DOHH2 (cell line): ENCODE data around the gene GAS7.

ENCODE experiments used
- H3F3A ChIP-seq: fragments of 200-600 bp; sonication (generic), shearing (Covaris generic); 2 replicates; pipeline ENCODE4 v1.6.0; 2016; ENCODE audit warnings: antibody characterized with exemption, mild to moderate bottlenecking; ENCODE audit not compliant: control insufficient read depth, insufficient read depth
- H3K27ac ChIP-seq: fragments of 200-600 bp; sonication (generic); 2 replicates; pipeline ENCODE4 v1.5.1; 2014; ENCODE audit warnings: low read depth, mild to moderate bottlenecking, low read length, moderate library complexity
- H3K27me3 ChIP-seq: fragments of 200-600 bp; sonication (generic); 2 replicates; pipeline ENCODE4 v1.6.1; 2014; ENCODE audit warnings: mild to moderate bottlenecking, low read length, mixed read lengths; ENCODE audit not compliant: control insufficient read depth
- H3K36me3 ChIP-seq: fragments of 200-600 bp; sonication (generic); 2 replicates; pipeline ENCODE4 v1.6.1; 2014; ENCODE audit warnings: mild to moderate bottlenecking, low read length, moderate library complexity, mixed read lengths; ENCODE audit not compliant: control insufficient read depth
- H3K4me1 ChIP-seq: fragments of 200-600 bp; sonication (generic); 2 replicates; pipeline ENCODE4 v1.6.1; 2014; ENCODE audit warnings: mild to moderate bottlenecking, low read length, mixed read lengths; ENCODE audit not compliant: control insufficient read depth
- H3K4me2 ChIP-seq: fragments of 200-600 bp; sonication (generic); 2 replicates; pipeline ENCODE4 v1.6.0; 2014; ENCODE audit warnings: mild to moderate bottlenecking, low read length, moderate library complexity
- H3K4me3 ChIP-seq: fragments of 200-600 bp; sonication (generic); 2 replicates; pipeline ENCODE4 v1.5.1; 2014; ENCODE audit warnings: mild to moderate bottlenecking, low read length, mixed read lengths
- H3K79me2 ChIP-seq: fragments of 200-600 bp; sonication (generic); 2 replicates; pipeline ENCODE4 v1.6.1; 2014; ENCODE audit warnings: mild to moderate bottlenecking, low read length, mixed read lengths; ENCODE audit not compliant: control insufficient read depth
- H3K9me2 ChIP-seq: fragments of 200-600 bp; sonication (generic); replicated peaks from 2 replicates; pipeline ENCODE4 v1.6.1; 2014; ENCODE audit warnings: mild to moderate bottlenecking, low read length, mixed read lengths; ENCODE audit not compliant: control insufficient read depth
- H3K9me3 ChIP-seq: fragments of 200-600 bp; sonication (generic); 2 replicates; pipeline ENCODE4 v1.6.1; 2014; ENCODE audit warnings: antibody characterized with exemption, low read length, mixed read lengths; ENCODE audit not compliant: control insufficient read depth, insufficient read depth
- H4K20me1 ChIP-seq: fragments of 200-600 bp; sonication (generic); 2 replicates; pipeline ENCODE4 v1.6.0; 2014; ENCODE audit warnings: low read depth, mild to moderate bottlenecking, antibody characterized with exemption, low read length, moderate library complexity; ENCODE audit not compliant: control insufficient read depth, insufficient read depth
- EZH2phosphoT487 ChIP-seq: fragments of 200-600 bp; sonication (generic); IDR thresholded peaks from 2 replicates; pipeline ENCODE4 v1.6.1; 2017; ENCODE audit warnings: borderline replicate concordance, mild to moderate bottlenecking, antibody characterized with exemption, low read length, moderate library complexity, mixed read lengths
- TF ChIP-seq, protein P1 (sequence below): fragments of 200-600 bp; sonication (generic); IDR thresholded peaks from one replicate; pipeline ENCODE4 v1.5.1; 2014; ENCODE audit warnings: antibody characterized with exemption, mild to moderate bottlenecking, low read depth, low read length; ENCODE audit not compliant: poor library complexity, severe bottlenecking

GAS7 gene

GRCh38 chr17:9974448-9975381 is 223.7 kb downstream of the GAS7 start:
- H3K4me1 ChIP-seq = no peaks in the 10 kb centered on the region

GRCh38 chr17:9973669-9974447 is 224.5 kb downstream of the GAS7 start:
- H3K36me3 ChIP-seq = no peaks in the 10 kb centered on the region
- H4K20me1 ChIP-seq = no peaks in the 10 kb centered on the region
- H3K79me2 ChIP-seq = no peaks in the 10 kb centered on the region
- no peak overlapping the region for H3K27ac ChIP-seq
- H3K4me2 ChIP-seq = no peak overlapping the region
- H3F3A ChIP-seq = no peaks in the 10 kb centered on the region
- no peak overlapping the region for H3K4me3 ChIP-seq
- H3K9me2 ChIP-seq = no peaks in the 10 kb centered on the region
- no peaks in the 10 kb centered on the region for H3K4me1 ChIP-seq
- no peaks in the 10 kb centered on the region for H3K27me3 ChIP-seq
- H3K9me3 ChIP-seq = no peaks in the 10 kb centered on the region
- TF ChIP-seq, protein P1, sequence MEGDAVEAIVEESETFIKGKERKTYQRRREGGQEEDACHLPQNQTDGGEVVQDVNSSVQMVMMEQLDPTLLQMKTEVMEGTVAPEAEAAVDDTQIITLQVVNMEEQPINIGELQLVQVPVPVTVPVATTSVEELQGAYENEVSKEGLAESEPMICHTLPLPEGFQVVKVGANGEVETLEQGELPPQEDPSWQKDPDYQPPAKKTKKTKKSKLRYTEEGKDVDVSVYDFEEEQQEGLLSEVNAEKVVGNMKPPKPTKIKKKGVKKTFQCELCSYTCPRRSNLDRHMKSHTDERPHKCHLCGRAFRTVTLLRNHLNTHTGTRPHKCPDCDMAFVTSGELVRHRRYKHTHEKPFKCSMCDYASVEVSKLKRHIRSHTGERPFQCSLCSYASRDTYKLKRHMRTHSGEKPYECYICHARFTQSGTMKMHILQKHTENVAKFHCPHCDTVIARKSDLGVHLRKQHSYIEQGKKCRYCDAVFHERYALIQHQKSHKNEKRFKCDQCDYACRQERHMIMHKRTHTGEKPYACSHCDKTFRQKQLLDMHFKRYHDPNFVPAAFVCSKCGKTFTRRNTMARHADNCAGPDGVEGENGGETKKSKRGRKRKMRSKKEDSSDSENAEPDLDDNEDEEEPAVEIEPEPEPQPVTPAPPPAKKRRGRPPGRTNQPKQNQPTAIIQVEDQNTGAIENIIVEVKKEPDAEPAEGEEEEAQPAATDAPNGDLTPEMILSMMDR = no peak
- TF ChIP-seq EZH2phosphoT487 = no peak

More at GRCh38 chr17:9974448-9975381, 223.7 kb downstream of the GAS7 start:
- Histone ChIP-seq H3K27me3 (no peaks in the 10 kb centered on the region), H3F3A (no peaks in the 10 kb centered on the region), H3K9me3 (no peaks in the 10 kb centered on the region), H3K4me3 (no peak overlapping the region), H3K4me2 (no peak overlapping the region), H3K9me2 (no peaks in the 10 kb centered on the region), H3K27ac (no peak overlapping the region), H3K36me3 (no peaks in the 10 kb centered on the region), H3K79me2 (no peaks in the 10 kb centered on the region), H4K20me1 (no peaks in the 10 kb centered on the region)
- TF ChIP-seq EZH2phosphoT487 = no peak
- TF ChIP-seq, protein P1 = no peak

DNA sequence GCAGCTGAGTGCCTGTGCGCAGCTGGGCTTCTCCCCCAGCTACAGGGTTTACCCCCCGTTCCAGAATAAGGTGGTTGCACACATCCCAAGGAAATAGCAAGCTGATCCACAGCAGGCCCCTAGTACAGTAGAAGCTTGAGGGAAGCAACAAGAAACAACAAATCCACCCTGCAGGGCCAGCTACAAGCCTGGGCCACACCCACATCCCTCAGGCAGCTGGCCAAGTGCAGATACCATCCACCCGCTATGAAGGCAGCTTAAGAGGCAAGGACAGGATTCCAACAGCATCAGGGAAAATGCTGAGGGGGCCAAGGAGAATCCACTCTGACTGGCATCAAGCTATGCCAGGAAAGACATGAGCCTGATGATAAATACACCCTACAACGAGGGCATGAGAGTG is 226.4 kb downstream of the GAS7 start:
- Histone ChIP-seq H3K27ac (no peak overlapping the region), H3K27me3 (no peaks in the 10 kb centered on the region), H3K4me3 (no peak overlapping the region), H4K20me1 (no peaks in the 10 kb centered on the region), H3K79me2 (no peaks in the 10 kb centered on the region), H3K4me2 (no peak overlapping the region), H3K9me2 (no peaks in the 10 kb centered on the region), H3K36me3 (no peaks in the 10 kb centered on the region), H3K9me3 (no peaks in the 10 kb centered on the region), H3K4me1 (no peaks in the 10 kb centered on the region), H3F3A (no peaks in the 10 kb centered on the region)
- TF ChIP-seq, protein P1 = no peak
- no peak for TF ChIP-seq EZH2phosphoT487
